Gastrocnemius medialis (tissue), 4 donors: ENCODE measurements around the gene DNM3. TPM values are rescaled to one million over a fixed set of nuclear protein-coding genes. Genes with fewer than 3 reads are reported as not detected.

Experiments
- ATAC-seq, 2 donors: fragments of 150-250 bp; one replicate each; pipeline ENCODE4 v1.9.1; 2016
- DNase-seq, 2 donors: peaks; one replicate each; pipeline ENCODE4 v3.0.0-alpha.2; 2019
- H3K27ac ChIP-seq, 4 donors: fragments of 200-600 bp; sonication (generic); 1 replicate in 1 of 4; 2 replicates in 3 of 4; pipeline ENCODE4 v1.5.1; 2016 to 2018; ENCODE audit warnings: mild to moderate bottlenecking in 2 of 4, moderate library complexity in 1 of 4
- H3K27me3 ChIP-seq, 3 donors: fragments of 200-600 bp; sonication (generic) in 2 of 3; 1 replicate in 1 of 3; 2 replicates in 2 of 3; pipeline versions ENCODE4 v1.5.1 to v1.6.0; 2016 to 2019; ENCODE audit warnings: mild to moderate bottlenecking in 1 of 3, moderate library complexity in 1 of 3
- H3K36me3 ChIP-seq, 2 donors: fragments of 200-600 bp; sonication (generic) in 1 of 2; one replicate each; pipeline ENCODE4 v1.5.1; 2017 to 2018
- H3K4me1 ChIP-seq, 2 donors: fragments of 200-600 bp; sonication (generic) in 1 of 2; one replicate each; pipeline ENCODE4 v1.5.1; 2016 to 2017; ENCODE audit warnings: mild to moderate bottlenecking in 2 of 2
- H3K4me3 ChIP-seq, 4 donors: fragments of 200-600 bp; sonication (generic) in 3 of 4; 1 replicate in 1 of 4; 2 replicates in 3 of 4; pipeline ENCODE4 v1.5.1; 2016 to 2019; ENCODE audit warnings: mild to moderate bottlenecking in 2 of 4
- H3K9me3 ChIP-seq, 3 donors: fragments of 200-600 bp; sonication (generic) in 2 of 3; 1 replicate in 1 of 3; 2 replicates in 2 of 3; pipeline ENCODE4 v1.5.1; 2016 to 2019
- CTCF ChIP-seq, 5 experiments: fragments of 450-650 bp in 3 of 5; fragments of 200-600 bp in 2 of 5; sonication (generic) in 2 of 5; IDR thresholded peaks in 4 of 5; conservative IDR thresholded peaks in 1 of 5; 1 replicate in 4 of 5; 2 replicates in 1 of 5; pipeline ENCODE4 v1.5.1; 2016 to 2019; ENCODE audit warnings: antibody characterized with exemption in 5 of 5, mild to moderate bottlenecking in 3 of 5, moderate library complexity in 3 of 5
- POLR2A ChIP-seq, 2 donors: fragments of 450-650 bp; IDR thresholded peaks; one replicate each; pipeline ENCODE4 v1.6.1; 2017; ENCODE audit warnings: antibody characterized with exemption in 2 of 2, mild to moderate bottlenecking in 2 of 2, moderate library complexity in 2 of 2
- in situ Hi-C, 4 donors: fragments of 200-750 bp; cut with MboI; loops; one replicate each; pipeline versions ENCODE4 v1.15.0 to v1.8.0; 2017; ENCODE audit warnings: low sequenced_read_pairs in 4 of 4
- intact Hi-C: fragments of 100-400 bp; cut with DNase I; formaldehyde crosslinking; loops from one replicate; pipeline ENCODE4 v1.15.1; 2023; ENCODE audit warnings: low total_unique reads
- total RNA-seq, 4 donors: library from RNA; depleted of rRNA; stranded (reverse); fragments of >200 nt; gene quantifications; one replicate each; pipeline versions ENCODE4 v1.1.0 to v1.2.3, GENCODE V29; 2016

The DNM3 gene
- total RNA-seq, 4 donors from 2014 or later, result 0.35 to 1.6 (median 1.1) TPM

GRCh38 chr1:172252958-172253357, 411.7 kb downstream of the DNM3 start:
- H3K4me3 ChIP-seq, result no peak overlapping the region
- H3K27ac ChIP-seq, result no peak overlapping the region
- H3K27me3 ChIP-seq, result no peaks in the 10 kb centered on the region
- H3K9me3 ChIP-seq, result no peaks in the 10 kb centered on the region
- in situ Hi-C loops, result no loop called here
- no peak for DNase-seq
- no peak for ATAC-seq
- no peaks in the 10 kb centered on the region for H3K36me3 ChIP-seq
- no peaks in the 10 kb centered on the region for H3K4me1 ChIP-seq
- TF ChIP-seq CTCF (IDR thresholded peaks at IDR 0.05 in 4 of 5, conservative IDR thresholded peaks at IDR 0.05 in 1 of 5) (no peak), POLR2A (IDR thresholded peaks at IDR 0.05) (no peak)
- intact Hi-C loops, result no loop called here

GRCh38 chr1:172254521-172255222, 413.4 kb downstream of the DNM3 start:
- no peaks in the 10 kb centered on the region for H3K36me3 ChIP-seq
- no peak for ATAC-seq

GRCh38 chr1:172255223-172255560, 413.9 kb downstream of the DNM3 start:
- ATAC-seq, result no peak
- no peaks in the 10 kb centered on the region for H3K9me3 ChIP-seq
- in situ Hi-C loops, result no loop called here
- intact Hi-C loops, result no loop called here
- H3K27me3 ChIP-seq, result no peaks in the 10 kb centered on the region
- DNase-seq, result no peak
- no peaks in the 10 kb centered on the region for H3K36me3 ChIP-seq
- H3K27ac ChIP-seq, result no peak overlapping the region
- no peak overlapping the region for H3K4me3 ChIP-seq
- no peaks in the 10 kb centered on the region for H3K4me1 ChIP-seq
- TF ChIP-seq POLR2A (IDR thresholded peaks at IDR 0.05), result no peak

More at GRCh38 chr1:172254521-172255222, 413.4 kb downstream of the DNM3 start:
- Histone ChIP-seq H3K27ac (no peak overlapping the region), H3K4me1 (no peaks in the 10 kb centered on the region), H3K4me3 (no peak overlapping the region), H3K27me3 (no peaks in the 10 kb centered on the region), H3K9me3 (no peaks in the 10 kb centered on the region)
- TF ChIP-seq CTCF (IDR thresholded peaks at IDR 0.05 in 4 of 5, conservative IDR thresholded peaks at IDR 0.05 in 1 of 5) (no peak), POLR2A (IDR thresholded peaks at IDR 0.05) (no peak)
- in situ Hi-C loops, result no loop called here
- DNase-seq, result no peak
- intact Hi-C loops, result no loop called here

GRCh38 chr1:172265905-172266304, 424.6 kb downstream of the DNM3 start:
- in situ Hi-C loops (no loop called here), intact Hi-C loops (no loop called here)
- no peak overlapping the region for H3K4me3 ChIP-seq
- ATAC-seq, result no peak
- TF ChIP-seq POLR2A (IDR thresholded peaks at IDR 0.05), result no peak
- no peak for TF ChIP-seq CTCF (IDR thresholded peaks at IDR 0.05 in 4 of 5, conservative IDR thresholded peaks at IDR 0.05 in 1 of 5)
- no peaks in the 10 kb centered on the region for H3K27me3 ChIP-seq
- no peaks in the 10 kb centered on the region for H3K9me3 ChIP-seq
- peaks cover 0 to 6% of the 10 kb centered on the region in 2 donors for H3K4me1 ChIP-seq
- no peak for DNase-seq
- H3K27ac ChIP-seq, result no peak overlapping the region
- H3K36me3 ChIP-seq, result no peaks in the 10 kb centered on the region

GRCh38 chr1:172266528-172267174, 425.4 kb downstream of the DNM3 start:
- Histone ChIP-seq H3K27me3 (no peaks in the 10 kb centered on the region), H3K36me3 (no peaks in the 10 kb centered on the region), H3K9me3 (no peaks in the 10 kb centered on the region), H3K4me3 (no peak overlapping the region), H3K27ac (no peak overlapping the region), H3K4me1 (peaks cover 0 to 6% of the 10 kb centered on the region in 2 donors)
- no peak for ATAC-seq
- no peak for DNase-seq
- in situ Hi-C loops, result no loop called here
- TF ChIP-seq CTCF (IDR thresholded peaks at IDR 0.05 in 4 of 5, conservative IDR thresholded peaks at IDR 0.05 in 1 of 5) (no peak), POLR2A (IDR thresholded peaks at IDR 0.05) (no peak)
- intact Hi-C loops, result no loop called here
